Panc1 (cell line): ENCODE results near the gene TUB. TPM values are rescaled to one million over a fixed set of nuclear protein-coding genes. Genes with fewer than 3 reads are reported as not detected.

Experiments
- ATAC-seq: fragments of 200-7000 bp; cut with Tn5 transposase; 2 replicates; pipeline ENCODE4 v1.9.1; 2020; ENCODE audit warnings: mild to moderate bottlenecking, moderate library complexity
- BruUV-seq: library from RNA; stranded (reverse); fragments of 400-500 nt; replicated peaks from 2 replicates; lab custom pipeline; 2021; lab: Mats Ljungman, UMichigan
- CTCF ChIA-PET: fragments of 300-600 bp; sonication (Branson Sonifier 250); formaldehyde crosslinking; loops from one replicate; lab custom pipeline; 2022; ENCODE audit warnings: antibody characterized with exemption; lab: Charles Lee
- POLR2A ChIA-PET: fragments of 300-600 bp; sonication (Branson Sonifier 250); formaldehyde crosslinking; loops from one replicate; lab custom pipeline; 2022; ENCODE audit warnings: antibody characterized with exemption; lab: Charles Lee
- DNase-seq: peaks from one replicate; pipeline ENCODE4 v3.0.0-alpha.2; 2010; ENCODE audit warnings: low read depth, low spot score
- H3K27ac ChIP-seq: 2 replicates; pipeline ENCODE4 v1.5.1; 2011; ENCODE audit warnings: mild to moderate bottlenecking, low read length, inconsistent platforms
- H3K27me3 ChIP-seq: fragments of 200-500 bp; sonication (Bioruptor generic); 2 replicates; pipeline ENCODE4 v1.6.0; 2014; ENCODE audit warnings: low read length, inconsistent platforms; ENCODE audit not compliant: control insufficient read depth, insufficient read depth
- H3K36me3 ChIP-seq: fragments of 200-500 bp; sonication (Bioruptor generic); 2 replicates; pipeline ENCODE4 v1.5.1; 2014; ENCODE audit warnings: inconsistent platforms, mild to moderate bottlenecking, low read length, moderate library complexity; ENCODE audit not compliant: control insufficient read depth, insufficient read depth
- H3K4me1 ChIP-seq: 2 replicates; pipeline ENCODE4 v1.5.1; 2011; ENCODE audit warnings: inconsistent platforms, mild to moderate bottlenecking, low read length, moderate library complexity; ENCODE audit not compliant: control insufficient read depth, insufficient read depth
- H3K4me3 ChIP-seq, 2 experiments: 2 replicates each; pipeline ENCODE4 v1.5.1; 2011 to 2012; ENCODE audit warnings: low read depth in 2 of 2, low read length in 2 of 2, mild to moderate bottlenecking in 2 of 2, inconsistent platforms in 1 of 2, moderate library complexity in 1 of 2
- H3K9me3 ChIP-seq: fragments of 200-500 bp; sonication (Bioruptor generic); 2 replicates; pipeline ENCODE4 v1.5.1; 2014; ENCODE audit warnings: low read depth, mild to moderate bottlenecking, inconsistent platforms, low read length, moderate library complexity; ENCODE audit not compliant: control insufficient read depth, insufficient read depth
- CTCF ChIP-seq: fragments of 450-650 bp; IDR thresholded peaks from 2 replicates; pipeline ENCODE4 v1.5.1; 2017; ENCODE audit warnings: mild to moderate bottlenecking
- POLR2AphosphoS5 ChIP-seq: IDR thresholded peaks from 2 replicates; pipeline ENCODE4 v1.6.1; 2012; ENCODE audit warnings: mild to moderate bottlenecking, low read depth, low read length, moderate library complexity
- SIN3A ChIP-seq: IDR thresholded peaks from 2 replicates; pipeline ENCODE4 v1.6.1; 2012; ENCODE audit warnings: low read depth, mild to moderate bottlenecking, low read length, moderate library complexity, borderline replicate concordance; ENCODE audit not compliant: insufficient read depth
- TCF7L2 ChIP-seq: IDR thresholded peaks from 2 replicates; pipeline ENCODE4 v1.6.1; 2011; ENCODE audit warnings: mild to moderate bottlenecking, low read depth, low read length, inconsistent platforms
- in situ Hi-C: cut with HindIII; loops from 2 replicates; pipeline ENCODE4 v1.10.0; 2016; ENCODE audit warnings: low sequenced_read_pairs, low pct_unique_long_range_greater_than_20kb
- intact Hi-C: fragments of 100-400 bp; cut with micrococcal nuclease; formaldehyde crosslinking; loops from one replicate; pipeline ENCODE4 v1.10.0; 2022; ENCODE audit not compliant: unreplicated experiment
- total RNA-seq: library from RNA; stranded (reverse); gene quantifications from one replicate; pipeline ENCODE4 v1.2.1, GENCODE V29; 2021; ENCODE audit not compliant: unreplicated experiment
- TF ChIP-seq, protein P1 (sequence below), 2 experiments: IDR thresholded peaks; 2 replicates each; pipeline ENCODE4 v1.6.1; 2011 to 2012; ENCODE audit warnings: low read depth in 2 of 2, control low read depth in 1 of 2, low read length in 1 of 2, mild to moderate bottlenecking in 1 of 2, moderate library complexity in 1 of 2; ENCODE audit not compliant: insufficient read depth in 1 of 2

TUB gene
- total RNA-seq, 1 experiment from 2014 or later, result 4.3 TPM

GRCh38 chr11:8061555-8062428, 19.2 kb upstream of the TUB start:
- BruUV-seq, result no TSS peak
- H3K9me3 ChIP-seq, result no peaks in the 10 kb centered on the region
- ATAC-seq (no peak), DNase-seq (no peak)
- POLR2A ChIA-PET, result no interaction called here
- intact Hi-C loops, result no loop called here
- no peak overlapping the region for H3K4me3 ChIP-seq
- H3K27me3 ChIP-seq, result no peaks in the 10 kb centered on the region
- no peak for TF ChIP-seq POLR2AphosphoS5
- TF ChIP-seq CTCF, result no peak
- TF ChIP-seq, protein P1, sequence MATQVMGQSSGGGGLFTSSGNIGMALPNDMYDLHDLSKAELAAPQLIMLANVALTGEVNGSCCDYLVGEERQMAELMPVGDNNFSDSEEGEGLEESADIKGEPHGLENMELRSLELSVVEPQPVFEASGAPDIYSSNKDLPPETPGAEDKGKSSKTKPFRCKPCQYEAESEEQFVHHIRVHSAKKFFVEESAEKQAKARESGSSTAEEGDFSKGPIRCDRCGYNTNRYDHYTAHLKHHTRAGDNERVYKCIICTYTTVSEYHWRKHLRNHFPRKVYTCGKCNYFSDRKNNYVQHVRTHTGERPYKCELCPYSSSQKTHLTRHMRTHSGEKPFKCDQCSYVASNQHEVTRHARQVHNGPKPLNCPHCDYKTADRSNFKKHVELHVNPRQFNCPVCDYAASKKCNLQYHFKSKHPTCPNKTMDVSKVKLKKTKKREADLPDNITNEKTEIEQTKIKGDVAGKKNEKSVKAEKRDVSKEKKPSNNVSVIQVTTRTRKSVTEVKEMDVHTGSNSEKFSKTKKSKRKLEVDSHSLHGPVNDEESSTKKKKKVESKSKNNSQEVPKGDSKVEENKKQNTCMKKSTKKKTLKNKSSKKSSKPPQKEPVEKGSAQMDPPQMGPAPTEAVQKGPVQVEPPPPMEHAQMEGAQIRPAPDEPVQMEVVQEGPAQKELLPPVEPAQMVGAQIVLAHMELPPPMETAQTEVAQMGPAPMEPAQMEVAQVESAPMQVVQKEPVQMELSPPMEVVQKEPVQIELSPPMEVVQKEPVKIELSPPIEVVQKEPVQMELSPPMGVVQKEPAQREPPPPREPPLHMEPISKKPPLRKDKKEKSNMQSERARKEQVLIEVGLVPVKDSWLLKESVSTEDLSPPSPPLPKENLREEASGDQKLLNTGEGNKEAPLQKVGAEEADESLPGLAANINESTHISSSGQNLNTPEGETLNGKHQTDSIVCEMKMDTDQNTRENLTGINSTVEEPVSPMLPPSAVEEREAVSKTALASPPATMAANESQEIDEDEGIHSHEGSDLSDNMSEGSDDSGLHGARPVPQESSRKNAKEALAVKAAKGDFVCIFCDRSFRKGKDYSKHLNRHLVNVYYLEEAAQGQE (IDR thresholded peaks at IDR 0.05; ENCODE audit: insufficient read depth in 1 of 2, low read depth in 2 of 2, low read length in 1 of 2), result no peak
- TF ChIP-seq TCF7L2, result no peak
- TF ChIP-seq SIN3A, result no peak
- no peak overlapping the region for H3K27ac ChIP-seq
- in situ Hi-C loops, result no loop called here
- H3K4me1 ChIP-seq, result no peaks in the 10 kb centered on the region
- H3K36me3 ChIP-seq, result no peaks in the 10 kb centered on the region
- CTCF ChIA-PET, result no interaction called here

DNA sequence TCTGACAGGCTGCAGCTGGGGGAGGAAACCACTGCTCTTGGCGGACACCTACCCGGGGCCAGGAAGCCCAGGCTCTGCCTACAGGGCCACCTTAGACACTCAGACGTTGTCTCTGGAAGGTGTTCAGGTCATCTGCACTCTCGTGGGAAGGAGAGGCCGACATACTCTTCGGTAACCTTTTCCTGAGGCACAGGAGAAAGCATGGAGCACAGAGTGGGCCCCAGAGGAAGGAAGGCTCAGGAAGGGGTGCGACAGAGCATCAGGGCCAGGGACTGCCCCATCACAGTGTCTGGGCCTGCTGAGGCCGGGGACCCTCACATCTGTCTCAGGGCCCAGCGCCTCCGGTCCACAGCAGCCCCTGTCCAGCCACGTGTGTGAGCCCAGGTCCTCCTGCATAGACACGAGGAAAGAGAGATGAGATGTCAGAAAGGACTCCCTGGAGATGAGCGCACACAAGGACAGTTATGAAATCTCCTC, 18.2 kb upstream of the TUB start:
- H3K4me1 ChIP-seq, result no peaks in the 10 kb centered on the region

More for the DNA sequence above, 18.2 kb upstream of the TUB start:
- CTCF ChIA-PET, result no interaction called here
- Histone ChIP-seq H3K27me3 (no peaks in the 10 kb centered on the region; the same call in 1 of the 2 replicates), H3K36me3 (no peaks in the 10 kb centered on the region), H3K27ac (no peak overlapping the region), H3K9me3 (no peaks in the 10 kb centered on the region), H3K4me3 (no peak overlapping the region)
- in situ Hi-C loops (no loop called here), intact Hi-C loops (no loop called here)
- POLR2A ChIA-PET, result no interaction called here
- no TSS peak for BruUV-seq
- TF ChIP-seq POLR2AphosphoS5 (no peak), SIN3A (no peak), TCF7L2 (no peak), CTCF (no peak)
- TF ChIP-seq, protein P1 (IDR thresholded peaks at IDR 0.05; ENCODE audit: insufficient read depth in 1 of 2, low read depth in 2 of 2, low read length in 1 of 2), result no peak
- DNase-seq (no peak), ATAC-seq (no peak)
